ENCODE results near the gene ZSCAN10. TPM values are rescaled to one million over a fixed set of nuclear protein-coding genes. Genes with fewer than 3 reads are reported as not detected.
A peak's percentile ranks its signal among the peaks of the same experiment; 100 is the strongest.
"Not testable (repeated sequence)": the region's sequence is repeated elsewhere in the genome, so short reads cannot be mapped to it uniquely, and the experiment has no call there.

The ZSCAN10 gene
- polyA plus RNA-seq, 3 donors from 2014 or later: 0.13 TPM; not detected in 2

- H3K36me3 Mint-ChIP-seq: peaks cover 5 to 10% (median 6%) of the 10 kb centered on the region in 3 donors
- H3K9me3 Mint-ChIP-seq: no peaks in the 10 kb centered on the region
- peaks cover 5 to 7% of the 10 kb centered on the region in 2 donors for H3K4me1 Mint-ChIP-seq
- peaks cover 0 to 3% (median 2%) of the 10 kb centered on the region in 3 donors for H3K27me3 Mint-ChIP-seq (ENCODE audit: low read depth in 3 of 3)
- no peak overlapping the region for H3K27ac Mint-ChIP-seq
- no peak overlapping the region for H3K4me3 Mint-ChIP-seq
- DNase-seq: no peak
Measured at GRCh38 chr16:3140603-3141427, 41.7 kb upstream of the ZSCAN10 start.

DNA sequence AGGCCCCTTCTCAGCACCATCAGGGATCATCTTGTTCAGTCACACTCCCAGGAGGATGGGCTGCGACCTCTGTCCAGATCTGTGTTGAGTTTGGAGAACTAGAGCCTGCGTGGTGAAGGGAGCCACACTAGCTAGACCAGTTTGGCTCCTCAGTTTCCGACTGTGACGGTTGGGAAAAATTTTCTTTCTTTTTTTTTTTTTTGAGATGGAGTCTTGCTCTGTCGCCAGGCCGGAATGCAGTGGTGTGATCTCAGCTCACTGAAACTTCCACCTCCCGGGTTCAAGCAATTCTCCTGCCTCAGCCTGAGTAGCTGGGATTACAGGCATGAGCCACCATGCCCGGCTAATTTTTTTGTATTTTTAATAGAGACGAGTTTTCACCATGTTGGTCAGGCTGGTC is 40.5 kb upstream of the ZSCAN10 start:
- H3K27ac Mint-ChIP-seq; DNase-seq; H3K36me3 Mint-ChIP-seq; H3K4me3 Mint-ChIP-seq; H3K27me3 Mint-ChIP-seq (ENCODE audit: low read depth in 3 of 3); H3K9me3 Mint-ChIP-seq: not testable (repeated sequence)
- peaks cover 16% of the 10 kb centered on the region in 2 donors for H3K4me1 Mint-ChIP-seq

- Mint-ChIP-seq H3K4me3 (no peak overlapping the region), H3K27ac (no peak overlapping the region), H3K4me1 (peaks cover 21 to 23% of the 10 kb centered on the region in 2 donors), H3K27me3 (ENCODE audit: low read depth in 3 of 3) (peaks cover 1 to 5% (median 3%) of the 10 kb centered on the region in 3 donors), H3K36me3 (peaks cover 5 to 10% (median 6%) of the 10 kb centered on the region in 3 donors), H3K9me3 (no peaks in the 10 kb centered on the region)
- DNase-seq: no peak
Measured at GRCh38 chr16:3138823-3139426, 39.8 kb upstream of the ZSCAN10 start.

- Mint-ChIP-seq H3K9me3 (no peaks in the 10 kb centered on the region), H3K4me3 (no peak overlapping the region), H3K36me3 (peaks cover 5 to 10% (median 6%) of the 10 kb centered on the region in 3 donors), H3K4me1 (peaks cover 24 to 27% of the 10 kb centered on the region in 2 donors), H3K27ac (no peak overlapping the region), H3K27me3 (ENCODE audit: low read depth in 3 of 3) (peaks cover 2 to 5% (median 3%) of the 10 kb centered on the region in 3 donors)
- DNase-seq: no peak
Measured at GRCh38 chr16:3138342-3138741, 39.2 kb upstream of the ZSCAN10 start.

- Mint-ChIP-seq H3K4me3 (no peak overlapping the region), H3K9me3 (no peaks in the 10 kb centered on the region), H3K4me1 (peaks cover 27 to 31% of the 10 kb centered on the region in 2 donors), H3K36me3 (peaks cover 2 to 6% (median 4%) of the 10 kb centered on the region in 3 donors), H3K27me3 (ENCODE audit: low read depth in 3 of 3) (peaks cover 2 to 5% (median 3%) of the 10 kb centered on the region in 3 donors), H3K27ac (no peak overlapping the region)
- no peak for DNase-seq
Measured at GRCh38 chr16:3137267-3137666, 38.2 kb upstream of the ZSCAN10 start.

DNA sequence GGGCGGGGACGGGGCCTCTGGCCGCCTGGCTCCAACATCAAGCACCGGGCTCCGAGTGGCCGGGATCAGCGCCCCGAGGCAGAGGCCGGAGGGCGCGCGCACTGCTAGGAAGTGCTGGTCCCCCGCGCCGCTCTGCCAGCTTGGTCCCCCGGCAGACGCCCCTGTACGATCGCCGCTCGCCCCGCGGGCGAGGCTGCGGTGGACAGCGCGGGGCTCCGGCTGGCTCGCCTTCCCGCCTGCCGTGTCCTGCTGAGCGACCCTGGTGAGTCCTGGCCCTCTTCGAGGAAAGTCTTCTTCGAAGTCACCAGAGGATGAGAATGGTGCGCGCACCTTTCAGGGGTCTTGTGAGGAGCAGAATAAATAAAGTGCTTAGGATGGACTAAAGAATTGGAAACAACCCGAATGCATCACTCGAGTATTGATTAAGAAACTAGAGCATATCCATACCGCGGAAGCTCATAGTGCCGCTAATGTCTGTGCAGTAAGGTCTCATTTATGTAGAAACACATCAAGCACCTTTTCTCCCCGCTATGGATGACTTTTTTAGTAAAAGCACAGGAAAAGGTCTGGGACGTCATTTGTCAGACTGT is 36.1 kb upstream of the ZSCAN10 start:
- peaks cover 31 to 32% of the 10 kb centered on the region in 2 donors for H3K4me1 Mint-ChIP-seq
- peaks cover 0 to 3% (median 0%) of the 10 kb centered on the region in 3 donors for H3K36me3 Mint-ChIP-seq

DNA sequence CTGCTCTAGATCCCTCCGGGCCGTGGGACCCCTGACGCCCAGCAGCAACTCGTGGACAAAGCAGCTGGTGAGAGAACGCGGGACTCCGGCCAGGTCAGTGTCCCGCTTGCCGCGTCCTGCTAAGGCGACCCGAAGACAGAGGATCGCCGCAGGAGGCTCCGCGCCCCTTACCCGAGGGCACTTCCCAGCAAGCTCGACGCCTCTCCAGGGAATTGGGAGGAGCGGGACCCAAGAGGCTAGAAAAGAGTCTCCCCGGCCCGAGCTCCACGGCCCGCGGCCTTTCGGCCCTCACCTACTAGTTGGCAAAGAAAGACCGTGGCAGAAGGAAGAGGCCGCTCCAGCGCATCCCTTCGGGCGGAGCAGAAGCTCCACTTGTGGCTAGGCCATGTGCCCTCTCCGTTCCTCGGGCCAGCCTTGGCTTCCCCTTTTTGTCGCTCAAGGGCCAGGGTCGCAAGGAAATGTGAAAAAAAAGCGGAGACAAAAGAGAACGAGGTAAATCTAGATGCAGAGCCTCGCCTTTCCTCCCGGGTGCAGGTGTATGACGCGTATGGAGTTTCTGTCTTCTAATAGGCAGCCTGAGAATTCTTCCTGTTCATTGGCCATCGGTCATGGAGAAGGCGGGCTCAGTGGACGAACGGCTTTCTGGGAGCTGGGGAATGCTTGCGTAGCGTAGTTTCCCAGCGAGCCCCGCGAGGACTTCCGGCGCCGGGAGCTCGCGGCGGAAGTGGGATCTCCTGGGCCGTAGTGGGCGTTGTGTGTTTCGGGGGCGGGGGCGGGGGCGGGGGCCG is 35.4 kb upstream of the ZSCAN10 start, which contains the start of gene ZNF213:
TSS of gene ZNF213 (plus strand) at position 692 of the 788 bp plus-strand sequence. CDS start 2,252 bp downstream, outside the sequence.
- DNase-seq: peak; percentile 93 to 95 (median 94)
- H3K9me3 Mint-ChIP-seq: no peaks in the 10 kb centered on the region
- peak within 1 kb of the TSS; percentile 87 to 99 (median 98) for H3K27ac Mint-ChIP-seq
- peaks cover 2 to 5% (median 3%) of the 10 kb centered on the region in 3 donors for H3K27me3 Mint-ChIP-seq (ENCODE audit: low read depth in 3 of 3)
- H3K4me1 Mint-ChIP-seq: peaks cover 36 to 37% of the 10 kb centered on the region in 2 donors
- H3K4me3 Mint-ChIP-seq: peak within 1 kb of the TSS; percentile 94 to 99 (median 99)
- H3K36me3 Mint-ChIP-seq: peaks cover 3 to 6% (median 3%) of the 10 kb centered on the region in 3 donors

More for the DNA sequence above, 36.1 kb upstream of the ZSCAN10 start:
- H3K27me3 Mint-ChIP-seq (ENCODE audit: low read depth in 3 of 3): peaks cover 2 to 5% (median 3%) of the 10 kb centered on the region in 3 donors
- H3K9me3 Mint-ChIP-seq: no peaks in the 10 kb centered on the region
- H3K27ac Mint-ChIP-seq: peak overlapping the region; percentile 76 to 99 (median 88)
- peak overlapping the region; percentile 91 to 99 (median 96) for H3K4me3 Mint-ChIP-seq
- no peak for DNase-seq

- no peaks in the 10 kb centered on the region for H3K9me3 Mint-ChIP-seq
- no peak for DNase-seq
- H3K27me3 Mint-ChIP-seq (ENCODE audit: low read depth in 3 of 3): peaks cover 2 to 5% (median 3%) of the 10 kb centered on the region in 3 donors
- H3K36me3 Mint-ChIP-seq: peaks cover 2 to 5% (median 3%) of the 10 kb centered on the region in 3 donors
- H3K4me1 Mint-ChIP-seq: peaks cover 42 to 44% of the 10 kb centered on the region in 2 donors
- H3K4me3 Mint-ChIP-seq: peak overlapping the region; percentile 93 to 99 (median 99)
- H3K27ac Mint-ChIP-seq: peak overlapping the region; percentile 87 to 99 (median 98)
Measured at GRCh38 chr16:3133844-3134243, 34.8 kb upstream of the ZSCAN10 start.

GRCh38 chr16:3131755-3132377 is 32.8 kb upstream of the ZSCAN10 start:
- Mint-ChIP-seq H3K36me3 (peaks cover 2 to 5% (median 3%) of the 10 kb centered on the region in 3 donors), H3K27ac (peak overlapping the region in 5 of 6 donors; percentile 11 to 77 (median 45)), H3K9me3 (no peaks in the 10 kb centered on the region), H3K27me3 (ENCODE audit: low read depth in 3 of 3) (peaks cover 0 to 3% (median 2%) of the 10 kb centered on the region in 3 donors), H3K4me1 (peaks cover 55 to 64% of the 10 kb centered on the region in 2 donors), H3K4me3 (no peak overlapping the region)
- DNase-seq: peak; percentile 33 to 42 (median 34)

DNA sequence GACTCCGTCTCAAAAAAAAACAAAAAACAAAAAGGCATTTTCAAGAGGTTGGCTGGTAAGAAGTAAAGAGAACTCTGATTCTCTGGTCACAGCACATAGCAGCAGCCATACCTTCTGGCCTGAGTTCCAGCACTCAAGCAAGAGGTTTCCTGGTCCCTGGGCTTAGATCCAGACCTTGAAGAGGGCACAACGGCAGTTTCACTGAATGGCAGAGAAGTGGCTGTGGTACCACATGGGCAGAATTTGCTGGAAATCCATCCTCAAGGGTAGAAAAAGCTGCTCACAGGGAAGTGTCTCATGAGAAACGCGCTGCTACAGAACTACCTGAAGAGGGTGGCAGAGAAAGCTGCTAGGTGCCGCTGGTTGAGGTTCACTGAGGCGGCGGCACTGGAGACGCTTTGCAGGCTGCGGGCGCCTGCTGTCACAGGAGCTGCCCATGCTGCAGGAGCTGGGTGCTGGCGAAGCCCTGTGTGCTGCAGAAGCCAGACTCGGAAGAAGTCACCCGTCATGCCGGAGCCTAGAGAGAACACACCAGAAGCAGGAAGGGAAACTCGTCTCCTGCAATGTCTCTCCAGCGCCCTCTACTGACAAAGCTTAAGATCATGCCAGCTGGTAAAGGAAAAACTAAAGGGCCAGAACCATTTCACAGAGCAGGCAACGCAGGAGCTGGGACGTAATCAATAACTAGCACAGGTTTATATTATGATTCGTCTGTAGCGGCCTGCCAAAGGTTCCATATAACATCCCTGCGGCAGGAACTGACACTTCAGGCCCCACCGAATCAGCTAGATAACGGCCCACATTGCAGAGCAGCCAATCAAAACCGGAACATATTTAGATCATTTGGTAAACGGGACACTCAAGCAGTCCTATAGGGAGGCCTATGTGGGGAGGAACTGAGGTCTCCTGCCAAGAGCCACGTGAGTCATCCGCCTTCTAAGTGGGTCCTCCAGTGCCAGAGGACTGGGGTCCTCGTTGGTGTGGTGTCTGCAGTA is 30.3 kb upstream of the ZSCAN10 start:
- Mint-ChIP-seq H3K27ac (peak overlapping the region; percentile 78 to 92 (median 84)), H3K36me3 (peaks cover 2 to 5% (median 3%) of the 10 kb centered on the region in 3 donors), H3K27me3 (ENCODE audit: low read depth in 3 of 3) (peaks cover 0 to 4% (median 1%) of the 10 kb centered on the region in 3 donors), H3K4me1 (peaks cover 59 to 68% of the 10 kb centered on the region in 2 donors), H3K4me3 (peak overlapping the region; percentile 91 to 98 (median 94)), H3K9me3 (no peaks in the 10 kb centered on the region)
- peak; percentile 85 to 89 (median 85) for DNase-seq

GRCh38 chr16:3127745-3128144 is 28.7 kb upstream of the ZSCAN10 start:
- Mint-ChIP-seq H3K27ac (peak overlapping the region in 4 of 6 donors; percentile 35 to 73 (median 64)), H3K4me3 (peak overlapping the region; percentile 62 to 92 (median 69)), H3K9me3 (no peaks in the 10 kb centered on the region), H3K27me3 (ENCODE audit: low read depth in 3 of 3) (peaks cover 3 to 4% (median 3%) of the 10 kb centered on the region in 3 donors), H3K4me1 (peaks cover 61 to 63% of the 10 kb centered on the region in 2 donors), H3K36me3 (peaks cover 2 to 5% (median 3%) of the 10 kb centered on the region in 3 donors)
- no peak for DNase-seq
